ENCODE measurements around the gene DIRAS1. TPM values are rescaled to one million over a fixed set of nuclear protein-coding genes. Genes with fewer than 3 reads are reported as not detected.
A peak's percentile ranks its signal among the peaks of the same experiment; 100 is the strongest.

Gene DIRAS1
- total RNA-seq, 1 experiment from 2014 or later = 7.8 TPM

- no peak overlapping the region for H3T11ph ChIP-seq (ENCODE audit: low read length)
- H4K5ac ChIP-seq (ENCODE audit: insufficient read length, low read depth, low read length) = no peak overlapping the region
- DNase-seq = no peak
- peaks cover 2% of the 10 kb centered on the region; the same call in 1 of the 2 replicates for H3K27me3 Mint-ChIP-seq (ENCODE audit: low read depth)
- no peak overlapping the region for H3K9ac ChIP-seq (ENCODE audit: extremely low read depth, insufficient read length, low read length)
- H4K8ac ChIP-seq (replicated peaks; ENCODE audit: insufficient read length, low read depth, low read length) = no peak overlapping the region
- H4K20me1 ChIP-seq (ENCODE audit: control insufficient read depth, insufficient read depth, insufficient read length) = no peaks in the 10 kb centered on the region
- peak overlapping the region in 1 of 3 experiments; percentile 66; a peak in 2 of 7 replicates for H3K27ac Mint-ChIP-seq
- TF ChIP-seq, protein P1, sequence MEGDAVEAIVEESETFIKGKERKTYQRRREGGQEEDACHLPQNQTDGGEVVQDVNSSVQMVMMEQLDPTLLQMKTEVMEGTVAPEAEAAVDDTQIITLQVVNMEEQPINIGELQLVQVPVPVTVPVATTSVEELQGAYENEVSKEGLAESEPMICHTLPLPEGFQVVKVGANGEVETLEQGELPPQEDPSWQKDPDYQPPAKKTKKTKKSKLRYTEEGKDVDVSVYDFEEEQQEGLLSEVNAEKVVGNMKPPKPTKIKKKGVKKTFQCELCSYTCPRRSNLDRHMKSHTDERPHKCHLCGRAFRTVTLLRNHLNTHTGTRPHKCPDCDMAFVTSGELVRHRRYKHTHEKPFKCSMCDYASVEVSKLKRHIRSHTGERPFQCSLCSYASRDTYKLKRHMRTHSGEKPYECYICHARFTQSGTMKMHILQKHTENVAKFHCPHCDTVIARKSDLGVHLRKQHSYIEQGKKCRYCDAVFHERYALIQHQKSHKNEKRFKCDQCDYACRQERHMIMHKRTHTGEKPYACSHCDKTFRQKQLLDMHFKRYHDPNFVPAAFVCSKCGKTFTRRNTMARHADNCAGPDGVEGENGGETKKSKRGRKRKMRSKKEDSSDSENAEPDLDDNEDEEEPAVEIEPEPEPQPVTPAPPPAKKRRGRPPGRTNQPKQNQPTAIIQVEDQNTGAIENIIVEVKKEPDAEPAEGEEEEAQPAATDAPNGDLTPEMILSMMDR (conservative IDR thresholded peaks at IDR 0.05) = no peak
- no peaks in the 10 kb centered on the region for H3K9me3 ChIP-seq (ENCODE audit: control insufficient read depth, low read depth, low read length)
- no peaks in the 10 kb centered on the region for H3K23me2 ChIP-seq (ENCODE audit: insufficient read length, low read depth, low read length, poor library complexity, severe bottlenecking)
- H2BK20ac ChIP-seq (ENCODE audit: low read depth, low read length, poor library complexity, severe bottlenecking) = no peak overlapping the region
- no peak overlapping the region for H2BK5ac ChIP-seq (ENCODE audit: insufficient read length, low read length)
- no peak overlapping the region for H3K23ac ChIP-seq (ENCODE audit: insufficient read length, low read depth, low read length)
- H3K27ac ChIP-seq (ENCODE audit: insufficient read length, low read depth, low read length) = no peak overlapping the region
- no peak overlapping the region for H2BK15ac ChIP-seq (ENCODE audit: low read depth, low read length)
- H3K4me3 Mint-ChIP-seq = no peak overlapping the region
- no peak overlapping the region for H3K4me2 ChIP-seq (ENCODE audit: insufficient read depth, insufficient read length, low read length)
- H2AFZ ChIP-seq (ENCODE audit: low read length) = no peak overlapping the region
- H3K9me3 Mint-ChIP-seq = no peaks in the 10 kb centered on the region
- no peaks in the 10 kb centered on the region for H3K4me1 Mint-ChIP-seq
- no peaks in the 10 kb centered on the region for H3K4me1 ChIP-seq (ENCODE audit: insufficient read depth, low read length)
- WGBS (ENCODE audit: extremely low coverage, insufficient read length, low lambda C conversion rate) = no CpG with 5 or more reads among the region's 5 CpGs
- H3K79me1 ChIP-seq (ENCODE audit: insufficient read depth, low read depth, low read length, poor library complexity, severe bottlenecking) = no peaks in the 10 kb centered on the region
- H3K14ac ChIP-seq (ENCODE audit: insufficient read depth, low read length) = no peak overlapping the region
- H3K4ac ChIP-seq (ENCODE audit: low read depth, low read length) = no peak overlapping the region
- H3K18ac ChIP-seq (ENCODE audit: insufficient read length, low read depth, low read length) = no peak overlapping the region
- no peaks in the 10 kb centered on the region for H3K36me3 Mint-ChIP-seq (ENCODE audit: insufficient read depth in 1 of 3, low read depth in 3 of 3)
- H3K56ac ChIP-seq (ENCODE audit: insufficient read length, low read depth, low read length) = no peak overlapping the region
- H2BK120ac ChIP-seq (ENCODE audit: low read depth, low read length, poor library complexity, severe bottlenecking) = no peak overlapping the region
- H4K91ac ChIP-seq (ENCODE audit: insufficient read length, low read depth, low read length) = no peak overlapping the region
- no peak overlapping the region for H2AK5ac ChIP-seq (ENCODE audit: insufficient read length, low read length)
- no peaks in the 10 kb centered on the region for H3K27me3 ChIP-seq (ENCODE audit: insufficient read depth, low read length)
- no peak overlapping the region for H2BK12ac ChIP-seq (ENCODE audit: insufficient read length, low read depth, low read length)
- H3K79me2 ChIP-seq (ENCODE audit: insufficient read depth, low read length) = no peaks in the 10 kb centered on the region
Measured at GRCh38 chr19:2694196-2694595, 27.0 kb downstream of the DIRAS1 start.

All from H9 (cell line).